LNCaP clone FGC (cell line): ENCODE results near the gene EXPH5.

ENCODE experiments used
- DNase-seq: peaks from one replicate; pipeline ENCODE4 v3.0.0-alpha.2; 2011; ENCODE audit warnings: low read depth
- H3K4me3 ChIP-seq: 2 replicates; pipeline ENCODE4 v1.5.1; 2011; ENCODE audit warnings: mild to moderate bottlenecking, low read depth, low read length, control low read depth
- CTCF ChIP-seq: IDR thresholded peaks from 2 replicates; pipeline ENCODE4 v1.5.1; 2012; ENCODE audit warnings: mild to moderate bottlenecking; ENCODE audit not compliant: control insufficient read depth, insufficient read depth; ENCODE audit errors: extremely low read depth

Gene EXPH5

DNA sequence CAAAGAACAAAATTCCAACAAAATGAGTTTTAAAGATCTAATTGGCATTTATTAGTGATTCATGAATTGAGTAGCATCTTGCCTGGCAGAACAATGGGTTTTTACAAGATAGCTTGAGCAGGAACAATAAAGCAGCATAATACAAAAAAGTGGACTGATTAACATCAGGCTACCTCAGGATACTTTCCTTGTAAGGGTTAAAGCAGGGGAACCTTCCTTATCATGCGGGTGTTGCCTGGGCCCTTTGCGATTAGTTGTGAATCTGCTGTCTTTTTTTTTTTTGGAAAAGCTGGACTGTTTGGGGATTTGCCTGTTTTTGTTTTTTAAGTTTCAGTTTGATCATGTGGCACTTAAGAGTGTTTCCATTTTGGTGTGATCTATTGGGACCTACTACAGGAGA is 37.5 kb downstream of the EXPH5 start:
- no peak overlapping the region for H3K4me3 ChIP-seq
- TF ChIP-seq CTCF: no peak
- DNase-seq: no peak

- H3K4me3 ChIP-seq: no peak overlapping the region
- TF ChIP-seq CTCF: no peak
- no peak for DNase-seq
These were observed 41.7 kb downstream of the EXPH5 start for GRCh38 chr11:108551651-108552462.

GRCh38 chr11:108549319-108549885 is 44.2 kb downstream of the EXPH5 start:
- TF ChIP-seq CTCF: no peak
- H3K4me3 ChIP-seq: no peak overlapping the region
- DNase-seq: no peak

DNA sequence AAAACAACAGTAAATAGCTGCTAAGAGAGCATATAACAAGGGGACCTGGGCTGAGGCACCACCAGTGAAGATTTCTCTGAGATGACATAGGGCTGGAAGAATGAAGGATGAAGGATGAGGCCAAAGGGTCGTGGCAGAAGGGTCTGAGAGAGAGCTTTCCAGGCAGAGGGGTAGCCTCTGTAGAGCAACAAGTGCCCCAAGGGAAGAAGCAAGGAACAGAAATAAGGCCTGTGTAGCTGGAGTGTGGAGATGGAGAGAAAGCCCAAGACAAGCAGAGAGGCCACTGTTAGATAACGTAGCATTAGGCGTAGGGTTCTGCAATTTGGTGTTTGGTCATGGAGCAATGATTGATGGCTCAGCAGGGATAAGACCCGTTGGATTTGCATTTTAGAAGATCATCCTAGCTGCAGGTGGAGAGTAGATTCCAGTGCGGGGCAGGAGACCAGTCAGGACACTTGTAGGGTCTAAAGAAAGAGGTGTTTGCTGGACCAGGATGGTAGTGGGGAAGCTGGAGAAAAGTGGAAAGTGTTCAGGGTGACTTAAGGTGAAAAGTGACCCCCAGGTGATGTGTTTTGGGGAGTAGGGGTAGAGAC is 47.6 kb downstream of the EXPH5 start:
- no peak for TF ChIP-seq CTCF
- no peak overlapping the region for H3K4me3 ChIP-seq
- DNase-seq: no peak

GRCh38 chr11:108543316-108543964 is 50.1 kb downstream of the EXPH5 start:
- TF ChIP-seq CTCF: no peak
- no peak overlapping the region for H3K4me3 ChIP-seq
- no peak for DNase-seq

- no peak for TF ChIP-seq CTCF
- H3K4me3 ChIP-seq: no peak overlapping the region
- DNase-seq: no peak
These were observed 52.0 kb downstream of the EXPH5 start for GRCh38 chr11:108541531-108541930.
